ENCODE measurements around the gene PDZD8.
A peak's percentile ranks its signal among the peaks of the same experiment; 100 is the strongest.

The PDZD8 gene

GRCh38 chr10:117374506-117375359 lies 507 bp downstream of the PDZD8 start:
- no peak for TF ChIP-seq CTCF (IDR thresholded peaks at IDR 0.05; ENCODE audit: control extremely low read depth, extremely low read depth, low read depth, missing control alignments)
- ChIA-PET CTCF (interaction anchor here (1.9 kb wide), 1 partner anchor 15 kb away, joined by 6 read pairs; no protein-coding TSS in a partner anchor), POLR2A (no interaction called here)
- DNase-seq (ENCODE audit: extremely low spot score) = no peak

GRCh38 chr10:117373823-117374505 lies 1.3 kb downstream of the PDZD8 start:
- ChIA-PET CTCF (interaction anchor here (1.8 to 1.9 kb wide), 2 partner anchors 14 to 157 kb away, joined by 5 to 6 read pairs; no protein-coding TSS in a partner anchor), POLR2A (no interaction called here)
- DNase-seq (ENCODE audit: extremely low spot score) = peak; percentile 32

GRCh38 chr10:117370205-117370604 lies 5.0 kb downstream of the PDZD8 start:
- CTCF ChIA-PET = interaction anchor here (4.5 kb wide), 1 partner anchor 10 kb away, joined by 18 read pairs; no protein-coding TSS in a partner anchor
- POLR2A ChIA-PET = no interaction called here
- no peak for TF ChIP-seq CTCF (IDR thresholded peaks at IDR 0.05; ENCODE audit: control extremely low read depth, extremely low read depth, low read depth, missing control alignments)
- no peak for DNase-seq (ENCODE audit: extremely low spot score)

More at GRCh38 chr10:117373823-117374505, 1.3 kb downstream of the PDZD8 start:
- TF ChIP-seq CTCF (IDR thresholded peaks at IDR 0.05; ENCODE audit: control extremely low read depth, extremely low read depth, low read depth, missing control alignments) = no peak

GRCh38 chr10:117367718-117368117 lies 7.5 kb downstream of the PDZD8 start:
- ChIA-PET POLR2A (no interaction called here), CTCF (interaction anchor here (2.3 to 4.5 kb wide), 2 partner anchors 7 to 20 kb away, joined by 5 to 18 read pairs; no protein-coding TSS in a partner anchor)
- DNase-seq (ENCODE audit: extremely low spot score) = no peak
- no peak for TF ChIP-seq CTCF (IDR thresholded peaks at IDR 0.05; ENCODE audit: control extremely low read depth, extremely low read depth, low read depth, missing control alignments)

- TF ChIP-seq CTCF (IDR thresholded peaks at IDR 0.05; ENCODE audit: control extremely low read depth, extremely low read depth, low read depth, missing control alignments) = no peak
Observed at GRCh38 chr10:117366741-117367140, 8.5 kb downstream of the PDZD8 start.

GRCh38 chr10:117365612-117366011 lies 9.6 kb downstream of the PDZD8 start:
- CTCF ChIA-PET = interaction anchor here (1.1 kb wide), 1 partner anchor 14 kb away, joined by 3 read pairs; no protein-coding TSS in a partner anchor

More at GRCh38 chr10:117366741-117367140, 8.5 kb downstream of the PDZD8 start:
- CTCF ChIA-PET = interaction anchor here (1.1 to 2.3 kb wide), 2 partner anchors 15 to 19 kb away, joined by 3 to 5 read pairs; no protein-coding TSS in a partner anchor
- DNase-seq (ENCODE audit: extremely low spot score) = no peak
- POLR2A ChIA-PET = no interaction called here

More at GRCh38 chr10:117365612-117366011, 9.6 kb downstream of the PDZD8 start:
- DNase-seq (ENCODE audit: extremely low spot score) = no peak
- no peak for TF ChIP-seq CTCF (IDR thresholded peaks at IDR 0.05; ENCODE audit: control extremely low read depth, extremely low read depth, low read depth, missing control alignments)
- POLR2A ChIA-PET = no interaction called here
